Stimulated activated CD4-positive, alpha-beta T cell treated with anti-CD3 and anti-CD28 coated beads, Interleukin-2, amount 100 ng/mL, for 4 hours (primary cell): ENCODE measurements around the gene PDE1C.

ENCODE experiments used
- DNase-seq: peaks from one replicate; pipeline ENCODE4 v3.0.0-alpha.2; 2020; ENCODE audit warnings: low read depth

The PDE1C gene

GRCh38 chr7:31938650-31939049, 131.6 kb downstream of the PDE1C start:
- DNase-seq, result no peak

GRCh38 chr7:31937982-31938381, 132.2 kb downstream of the PDE1C start:
- no peak for DNase-seq

GRCh38 chr7:31935124-31936054, 134.8 kb downstream of the PDE1C start:
- DNase-seq, result no peak

- DNase-seq, result no peak
Observed at GRCh38 chr7:31934551-31934950, 135.7 kb downstream of the PDE1C start.

- DNase-seq, result no peak
Observed at GRCh38 chr7:31933481-31933880, 136.7 kb downstream of the PDE1C start.

GRCh38 chr7:31926991-31927584, 143.1 kb downstream of the PDE1C start:
- no peak for DNase-seq

- DNase-seq, result no peak
Observed at GRCh38 chr7:31925753-31926454, 144.3 kb downstream of the PDE1C start.

- DNase-seq, result no peak
Observed at GRCh38 chr7:31924251-31924650, 146.0 kb downstream of the PDE1C start.

- DNase-seq, result no peak
Observed at GRCh38 chr7:31922848-31923247, 147.4 kb downstream of the PDE1C start.

- no peak for DNase-seq
Observed at GRCh38 chr7:31921047-31921446, 149.2 kb downstream of the PDE1C start.

- DNase-seq, result no peak
Observed at GRCh38 chr7:31919678-31920369, 150.4 kb downstream of the PDE1C start.

- no peak for DNase-seq
Observed at GRCh38 chr7:31918706-31919393, 151.4 kb downstream of the PDE1C start.

- no peak for DNase-seq
Observed at GRCh38 chr7:31917256-31917655, 153.0 kb downstream of the PDE1C start.

GRCh38 chr7:31910191-31910590, 160.0 kb downstream of the PDE1C start:
- no peak for DNase-seq

GRCh38 chr7:31906479-31907171, 163.6 kb downstream of the PDE1C start:
- no peak for DNase-seq

- DNase-seq, result no peak
Observed at GRCh38 chr7:31903962-31904361, 166.2 kb downstream of the PDE1C start.

- no peak for DNase-seq
Observed at GRCh38 chr7:31899356-31899927, 170.8 kb downstream of the PDE1C start.

- no peak for DNase-seq
Observed at GRCh38 chr7:31896925-31897324, 173.3 kb downstream of the PDE1C start.

GRCh38 chr7:31894308-31894707, 175.9 kb downstream of the PDE1C start:
- no peak for DNase-seq

GRCh38 chr7:31893365-31893764, 176.8 kb downstream of the PDE1C start:
- DNase-seq, result no peak
